Measurements from ENCODE around the gene SDCCAG8. TPM values are rescaled to one million over a fixed set of nuclear protein-coding genes. Genes with fewer than 3 reads are reported as not detected.

SDCCAG8 gene
- total RNA-seq, 1 experiment from 2014 or later = 10.0 TPM

DNA sequence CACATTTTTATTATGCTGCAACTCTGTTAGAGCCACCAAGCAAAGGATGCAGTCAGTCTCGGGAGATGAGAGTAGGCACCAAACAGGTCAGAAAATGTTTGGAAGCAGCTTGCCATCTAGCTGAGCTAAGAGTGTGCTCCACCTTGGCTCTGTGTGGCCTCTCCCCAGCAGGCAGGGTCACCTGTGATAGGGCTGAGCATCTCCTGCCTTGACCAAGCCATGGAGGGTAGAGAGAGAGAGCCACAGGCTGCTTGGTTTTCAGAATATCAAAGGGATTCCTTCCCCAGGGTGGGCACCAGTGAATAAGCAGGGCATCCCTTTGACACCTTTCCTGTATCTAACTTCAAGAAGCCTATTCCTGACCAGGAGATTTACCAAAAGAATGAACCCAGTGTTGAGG, 135.5 kb downstream of the SDCCAG8 start:
- no peak overlapping the region for H3K4me3 Mint-ChIP-seq
- Histone ChIP-seq H3K4ac (ENCODE audit: low read depth, low read length) (no peak overlapping the region), H3K56ac (ENCODE audit: insufficient read length, low read depth, low read length) (no peak overlapping the region), H3T11ph (ENCODE audit: low read length) (no peak overlapping the region), H4K91ac (ENCODE audit: insufficient read length, low read depth, low read length) (no peak overlapping the region), H4K20me1 (ENCODE audit: control insufficient read depth, insufficient read depth, insufficient read length) (no peaks in the 10 kb centered on the region), H3K9ac (ENCODE audit: extremely low read depth, insufficient read length, low read length) (no peak overlapping the region), H3K79me1 (ENCODE audit: insufficient read depth, low read depth, low read length, poor library complexity, severe bottlenecking) (no peaks in the 10 kb centered on the region), H2BK12ac (ENCODE audit: insufficient read length, low read depth, low read length) (no peak overlapping the region), H3K4me2 (ENCODE audit: insufficient read depth, insufficient read length, low read length) (no peak overlapping the region), H2BK5ac (ENCODE audit: insufficient read length, low read length) (no peak overlapping the region), H3K27me3 (ENCODE audit: insufficient read depth, low read length) (no peaks in the 10 kb centered on the region), H3K23me2 (ENCODE audit: insufficient read length, low read depth, low read length, poor library complexity, severe bottlenecking) (no peaks in the 10 kb centered on the region), H3K14ac (ENCODE audit: insufficient read depth, low read length) (no peak overlapping the region), H3K27ac (ENCODE audit: insufficient read length, low read depth, low read length) (no peak overlapping the region), H4K5ac (ENCODE audit: insufficient read length, low read depth, low read length) (no peak overlapping the region), H3K18ac (ENCODE audit: insufficient read length, low read depth, low read length) (no peak overlapping the region), H3K4me1 (ENCODE audit: insufficient read depth, low read length) (peaks cover 3% of the 10 kb centered on the region; the same call in 1 of the 2 replicates), H3K23ac (ENCODE audit: insufficient read length, low read depth, low read length) (no peak overlapping the region), H2BK15ac (ENCODE audit: low read depth, low read length) (no peak overlapping the region), H2BK20ac (ENCODE audit: low read depth, low read length, poor library complexity, severe bottlenecking) (no peak overlapping the region), H2AFZ (ENCODE audit: low read length) (no peak overlapping the region), H4K8ac (replicated peaks; ENCODE audit: insufficient read length, low read depth, low read length) (no peak overlapping the region), H2AK5ac (ENCODE audit: insufficient read length, low read length) (no peak overlapping the region), H2BK120ac (ENCODE audit: low read depth, low read length, poor library complexity, severe bottlenecking) (no peak overlapping the region), H3K9me3 (ENCODE audit: control insufficient read depth, low read depth, low read length) (no peaks in the 10 kb centered on the region), H3K79me2 (ENCODE audit: insufficient read depth, low read length) (no peaks in the 10 kb centered on the region)
- H3K9me3 Mint-ChIP-seq = no peaks in the 10 kb centered on the region
- no peaks in the 10 kb centered on the region for H3K36me3 Mint-ChIP-seq (ENCODE audit: insufficient read depth in 1 of 3, low read depth in 3 of 3)
- TF ChIP-seq, protein P1, sequence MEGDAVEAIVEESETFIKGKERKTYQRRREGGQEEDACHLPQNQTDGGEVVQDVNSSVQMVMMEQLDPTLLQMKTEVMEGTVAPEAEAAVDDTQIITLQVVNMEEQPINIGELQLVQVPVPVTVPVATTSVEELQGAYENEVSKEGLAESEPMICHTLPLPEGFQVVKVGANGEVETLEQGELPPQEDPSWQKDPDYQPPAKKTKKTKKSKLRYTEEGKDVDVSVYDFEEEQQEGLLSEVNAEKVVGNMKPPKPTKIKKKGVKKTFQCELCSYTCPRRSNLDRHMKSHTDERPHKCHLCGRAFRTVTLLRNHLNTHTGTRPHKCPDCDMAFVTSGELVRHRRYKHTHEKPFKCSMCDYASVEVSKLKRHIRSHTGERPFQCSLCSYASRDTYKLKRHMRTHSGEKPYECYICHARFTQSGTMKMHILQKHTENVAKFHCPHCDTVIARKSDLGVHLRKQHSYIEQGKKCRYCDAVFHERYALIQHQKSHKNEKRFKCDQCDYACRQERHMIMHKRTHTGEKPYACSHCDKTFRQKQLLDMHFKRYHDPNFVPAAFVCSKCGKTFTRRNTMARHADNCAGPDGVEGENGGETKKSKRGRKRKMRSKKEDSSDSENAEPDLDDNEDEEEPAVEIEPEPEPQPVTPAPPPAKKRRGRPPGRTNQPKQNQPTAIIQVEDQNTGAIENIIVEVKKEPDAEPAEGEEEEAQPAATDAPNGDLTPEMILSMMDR (conservative IDR thresholded peaks at IDR 0.05) = no peak
- no CpG with 5 or more reads among the region's 1 CpG for WGBS (ENCODE audit: extremely low coverage, insufficient read length, low lambda C conversion rate)
- H3K4me1 Mint-ChIP-seq = peaks cover 16 to 29% of the 10 kb centered on the region in 2 experiments
- H3K27me3 Mint-ChIP-seq (ENCODE audit: low read depth) = no peaks in the 10 kb centered on the region
- H3K27ac Mint-ChIP-seq = no peak overlapping the region; a peak in 1 of 7 replicates
- no peak for DNase-seq
